GM11168 (cell line): ENCODE data around the gene GNPDA1.

Experiments
- in situ Hi-C: fragments of 300-500 bp; cut with MboI; formaldehyde crosslinking; loops from one replicate; pipeline ENCODE4 v1.12.0; 2022; ENCODE audit warnings: low sequenced_read_pairs; ENCODE audit not compliant: unreplicated experiment

GNPDA1 gene

GRCh38 chr5:141960018-141960417, 52.8 kb downstream of the GNPDA1 start:
- in situ Hi-C loops: no loop called here

DNA sequence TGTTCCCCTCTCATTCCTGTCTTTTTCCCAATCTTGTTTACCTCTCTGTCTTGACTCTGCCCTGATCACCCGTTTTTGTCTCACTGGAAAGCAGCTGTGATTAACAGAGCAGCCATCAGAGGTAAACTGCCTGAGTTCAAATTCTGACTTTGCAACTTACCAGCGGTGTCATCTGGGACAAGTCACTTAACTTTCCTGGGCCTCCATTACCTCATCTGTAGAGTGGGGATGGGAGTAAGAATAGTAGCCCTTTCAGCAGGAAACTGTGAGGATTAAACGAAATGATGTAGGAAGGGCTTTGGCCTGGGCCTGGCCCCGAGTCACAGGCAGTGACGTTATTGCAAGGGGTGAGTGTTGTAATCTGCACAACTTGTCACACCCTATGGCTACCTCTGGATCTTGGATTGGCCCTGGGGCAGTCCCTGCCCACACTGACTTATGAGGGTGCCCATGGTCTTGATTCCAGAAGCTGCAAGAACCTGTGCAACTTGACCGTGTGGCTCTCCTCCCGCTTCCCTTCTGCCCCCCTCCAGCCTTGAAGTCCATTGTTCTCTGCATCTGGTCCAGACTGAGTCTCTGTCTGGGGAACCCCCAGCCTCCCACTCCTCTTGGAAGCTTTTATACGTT, 54.2 kb downstream of the GNPDA1 start:
- in situ Hi-C loops: loop anchor here (10.0 kb wide), 1 partner anchor 254 kb away; no protein-coding TSS in a partner anchor

- in situ Hi-C loops: loop anchor here (10.0 kb wide), 1 partner anchor 253 kb away; no protein-coding TSS in a partner anchor
Measured at GRCh38 chr5:141958113-141958512, 54.7 kb downstream of the GNPDA1 start, which contains the start of gene PCDH12. PCDH12 (minus strand) TSS chr5:141958202; CDS start chr5:141957851, 351 bp downstream.

GRCh38 chr5:141957367-141957996, 55.3 kb downstream of the GNPDA1 start:
- in situ Hi-C loops: loop anchor here (10.0 kb wide), 1 partner anchor 253 kb away; no protein-coding TSS in a partner anchor

- in situ Hi-C loops: loop anchor here (10.0 kb wide), 1 partner anchor 249 kb away; no protein-coding TSS in a partner anchor
Measured at GRCh38 chr5:141954194-141954593, 58.6 kb downstream of the GNPDA1 start.

- in situ Hi-C loops: loop anchor here (10.0 kb wide), 1 partner anchor 247 kb away; no protein-coding TSS in a partner anchor
Measured at GRCh38 chr5:141952020-141952419, 60.8 kb downstream of the GNPDA1 start.

DNA sequence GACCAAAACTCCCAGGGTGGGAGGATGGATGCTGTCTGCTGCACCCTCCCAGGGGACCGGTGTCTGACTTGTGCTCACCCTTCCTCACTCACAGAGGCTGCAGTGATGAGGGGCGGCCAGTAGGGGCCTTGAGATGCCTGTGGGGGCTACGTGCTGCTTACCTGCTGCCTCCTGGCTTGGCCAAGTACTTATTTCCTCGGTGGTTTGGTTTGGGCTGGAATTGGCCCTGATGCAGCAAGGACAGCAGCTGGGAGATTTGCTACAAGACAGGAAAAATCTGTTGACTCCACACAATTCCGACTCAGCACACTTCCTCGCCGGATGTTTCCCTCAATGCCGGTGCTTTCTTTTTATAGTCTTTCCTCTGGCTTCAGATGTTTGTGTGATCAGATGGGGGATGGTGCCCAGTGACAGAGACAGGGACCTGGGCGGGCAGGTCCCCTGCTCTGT, 61.5 kb downstream of the GNPDA1 start:
- in situ Hi-C loops: loop anchor here (10.0 kb wide), 1 partner anchor 247 kb away; no protein-coding TSS in a partner anchor
